ENCODE measurements around the gene ZFC3H1.
"Not testable (repeated sequence)": the region's sequence is repeated elsewhere in the genome, so short reads cannot be mapped to it uniquely, and the experiment has no call there.

Gene ZFC3H1, protein sequence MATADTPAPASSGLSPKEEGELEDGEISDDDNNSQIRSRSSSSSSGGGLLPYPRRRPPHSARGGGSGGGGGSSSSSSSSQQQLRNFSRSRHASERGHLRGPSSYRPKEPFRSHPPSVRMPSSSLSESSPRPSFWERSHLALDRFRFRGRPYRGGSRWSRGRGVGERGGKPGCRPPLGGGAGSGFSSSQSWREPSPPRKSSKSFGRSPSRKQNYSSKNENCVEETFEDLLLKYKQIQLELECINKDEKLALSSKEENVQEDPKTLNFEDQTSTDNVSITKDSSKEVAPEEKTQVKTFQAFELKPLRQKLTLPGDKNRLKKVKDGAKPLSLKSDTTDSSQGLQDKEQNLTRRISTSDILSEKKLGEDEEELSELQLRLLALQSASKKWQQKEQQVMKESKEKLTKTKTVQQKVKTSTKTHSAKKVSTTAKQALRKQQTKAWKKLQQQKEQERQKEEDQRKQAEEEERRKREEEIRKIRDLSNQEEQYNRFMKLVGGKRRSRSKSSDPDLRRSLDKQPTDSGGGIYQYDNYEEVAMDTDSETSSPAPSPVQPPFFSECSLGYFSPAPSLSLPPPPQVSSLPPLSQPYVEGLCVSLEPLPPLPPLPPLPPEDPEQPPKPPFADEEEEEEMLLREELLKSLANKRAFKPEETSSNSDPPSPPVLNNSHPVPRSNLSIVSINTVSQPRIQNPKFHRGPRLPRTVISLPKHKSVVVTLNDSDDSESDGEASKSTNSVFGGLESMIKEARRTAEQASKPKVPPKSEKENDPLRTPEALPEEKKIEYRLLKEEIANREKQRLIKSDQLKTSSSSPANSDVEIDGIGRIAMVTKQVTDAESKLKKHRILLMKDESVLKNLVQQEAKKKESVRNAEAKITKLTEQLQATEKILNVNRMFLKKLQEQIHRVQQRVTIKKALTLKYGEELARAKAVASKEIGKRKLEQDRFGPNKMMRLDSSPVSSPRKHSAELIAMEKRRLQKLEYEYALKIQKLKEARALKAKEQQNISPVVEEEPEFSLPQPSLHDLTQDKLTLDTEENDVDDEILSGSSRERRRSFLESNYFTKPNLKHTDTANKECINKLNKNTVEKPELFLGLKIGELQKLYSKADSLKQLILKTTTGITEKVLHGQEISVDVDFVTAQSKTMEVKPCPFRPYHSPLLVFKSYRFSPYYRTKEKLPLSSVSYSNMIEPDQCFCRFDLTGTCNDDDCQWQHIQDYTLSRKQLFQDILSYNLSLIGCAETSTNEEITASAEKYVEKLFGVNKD (N-terminal part only)

GRCh38 chr12:71663561-71664410, at the start of gene ZFC3H1, which contains the start of gene THAP2:
TSS of gene ZFC3H1 (minus strand) at chr12:71663848. CDS start at chr12:71663610, 238 bp downstream.
TSS of gene THAP2 (plus strand) at chr12:71664301. CDS start at chr12:71664510, 209 bp downstream.
- peak; percentile 78 for DNase-seq (ENCODE audit: low read depth)

DNA sequence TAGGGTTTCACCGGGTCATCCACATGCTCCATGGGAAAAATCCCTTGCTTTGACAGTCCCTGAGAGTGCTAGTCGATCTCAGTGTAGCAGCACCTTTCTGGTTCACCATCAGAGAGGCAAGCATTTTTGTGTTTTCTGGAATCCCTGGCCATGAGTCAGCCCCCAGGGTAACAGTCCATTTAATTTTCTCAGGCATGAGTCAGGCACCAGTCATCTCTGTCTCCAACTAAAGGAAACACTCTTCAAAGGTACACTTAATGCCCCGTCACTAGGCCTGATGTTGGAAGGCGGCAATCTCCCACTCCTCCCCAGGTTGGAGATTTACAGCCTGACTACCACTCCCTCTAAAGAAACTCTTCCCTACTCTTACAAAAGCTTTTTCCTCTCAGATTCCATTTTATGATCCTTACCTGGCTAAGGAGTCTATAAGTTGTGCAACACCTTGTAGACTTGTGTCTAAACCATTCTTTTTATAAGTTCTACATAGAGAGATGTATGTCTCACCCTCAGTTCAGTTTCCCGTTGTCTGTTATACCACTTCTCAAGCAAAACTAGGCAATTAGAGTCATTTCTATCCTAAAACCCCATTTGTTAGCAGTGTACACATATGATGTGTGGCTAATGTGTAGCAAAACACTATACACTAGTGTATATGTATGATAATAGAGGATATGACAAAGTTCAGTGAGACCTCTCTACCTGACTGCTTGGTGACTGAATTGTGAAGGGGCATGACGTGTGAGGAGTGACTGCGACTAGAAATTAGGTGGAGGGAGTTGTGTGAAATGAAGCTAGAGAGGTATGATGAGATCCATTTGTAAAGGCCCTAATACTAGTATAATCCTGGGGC, 46.9 kb upstream of the ZFC3H1 start:
- DNase-seq (ENCODE audit: low read depth): no peak

DNA sequence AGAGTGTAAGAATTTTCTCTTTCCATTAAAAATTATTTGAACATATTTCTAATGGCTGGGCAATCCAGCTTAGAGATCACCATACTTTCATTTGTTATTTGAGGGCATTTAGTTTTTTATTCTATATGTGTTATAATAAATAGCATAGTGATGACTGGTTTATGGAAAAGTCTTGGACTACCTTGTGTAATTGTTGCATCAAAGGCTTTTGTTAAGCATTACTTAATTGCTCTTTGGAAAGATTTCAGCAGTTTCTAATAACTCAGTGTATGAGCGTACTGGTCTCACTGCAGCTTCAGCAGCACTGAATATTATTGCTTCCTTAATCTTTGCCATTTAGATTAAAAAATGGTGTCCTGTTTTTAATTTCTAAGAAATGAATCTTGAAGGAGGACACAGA, 45.0 kb upstream of the ZFC3H1 start:
- no peak for DNase-seq (ENCODE audit: low read depth)

- DNase-seq (ENCODE audit: low read depth): no peak
Observed at GRCh38 chr12:71704920-71705319, 41.3 kb upstream of the ZFC3H1 start.

DNA sequence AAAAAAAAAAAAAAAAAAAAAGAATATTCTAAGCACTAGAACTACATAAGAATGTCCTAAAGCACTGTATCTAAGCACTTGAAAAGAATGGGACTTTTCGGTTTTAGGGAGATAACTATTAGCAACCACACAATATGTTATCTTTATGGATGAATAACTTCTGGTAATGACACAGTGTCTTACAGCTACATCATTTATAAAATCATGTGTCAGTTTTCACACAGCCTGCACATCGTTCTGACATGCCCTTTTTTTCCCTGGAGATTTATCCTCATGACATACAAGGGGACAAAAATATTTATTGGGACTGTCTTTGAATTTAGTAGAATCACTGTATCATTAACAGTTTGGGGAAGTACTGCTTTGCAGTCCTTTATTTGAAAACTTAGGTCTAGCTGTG, 39.6 kb upstream of the ZFC3H1 start:
- DNase-seq (ENCODE audit: low read depth): no peak

DNA sequence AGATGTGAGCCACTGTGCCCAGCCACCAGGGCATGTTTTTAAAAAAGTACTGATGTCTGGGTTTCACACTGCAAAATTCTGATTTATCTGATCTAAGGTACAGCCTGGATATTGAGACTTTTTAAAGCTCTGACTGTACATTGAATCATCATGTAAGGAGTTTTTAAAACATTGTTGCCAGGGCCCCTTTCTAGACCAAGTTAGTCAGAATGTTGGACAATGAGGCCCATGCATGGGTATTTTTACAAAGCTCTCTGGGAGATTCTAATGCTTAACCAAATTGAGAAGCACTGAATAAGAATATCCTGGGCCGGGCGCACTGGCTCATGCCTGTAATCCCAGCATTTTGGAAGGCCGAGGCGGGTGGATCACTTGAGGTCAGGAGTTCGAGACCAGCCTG, 38.9 kb upstream of the ZFC3H1 start:
- no peak for DNase-seq (ENCODE audit: low read depth)

GRCh38 chr12:71702181-71702580, 38.5 kb upstream of the ZFC3H1 start:
- DNase-seq (ENCODE audit: low read depth): not testable (repeated sequence)

DNA sequence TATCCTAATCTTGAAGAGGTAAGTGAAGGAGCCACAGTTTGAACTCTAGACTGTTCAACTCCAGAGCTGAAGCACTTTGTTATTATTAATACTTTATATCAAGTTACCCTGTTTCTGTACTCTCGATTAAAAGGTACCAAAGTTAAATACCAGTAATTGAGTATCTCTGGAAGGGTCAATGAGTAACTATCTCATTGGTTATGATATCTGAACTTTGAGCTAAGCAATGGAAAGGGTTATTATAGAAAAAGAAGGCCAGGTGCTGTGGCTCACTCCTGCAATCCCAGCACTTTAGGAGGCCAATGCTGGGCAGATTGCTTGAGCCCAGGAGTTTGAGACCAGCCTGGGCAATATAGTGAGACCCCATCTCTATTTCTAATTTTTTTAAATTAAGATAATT, 32.1 kb upstream of the ZFC3H1 start:
- no peak for DNase-seq (ENCODE audit: low read depth)

DNA sequence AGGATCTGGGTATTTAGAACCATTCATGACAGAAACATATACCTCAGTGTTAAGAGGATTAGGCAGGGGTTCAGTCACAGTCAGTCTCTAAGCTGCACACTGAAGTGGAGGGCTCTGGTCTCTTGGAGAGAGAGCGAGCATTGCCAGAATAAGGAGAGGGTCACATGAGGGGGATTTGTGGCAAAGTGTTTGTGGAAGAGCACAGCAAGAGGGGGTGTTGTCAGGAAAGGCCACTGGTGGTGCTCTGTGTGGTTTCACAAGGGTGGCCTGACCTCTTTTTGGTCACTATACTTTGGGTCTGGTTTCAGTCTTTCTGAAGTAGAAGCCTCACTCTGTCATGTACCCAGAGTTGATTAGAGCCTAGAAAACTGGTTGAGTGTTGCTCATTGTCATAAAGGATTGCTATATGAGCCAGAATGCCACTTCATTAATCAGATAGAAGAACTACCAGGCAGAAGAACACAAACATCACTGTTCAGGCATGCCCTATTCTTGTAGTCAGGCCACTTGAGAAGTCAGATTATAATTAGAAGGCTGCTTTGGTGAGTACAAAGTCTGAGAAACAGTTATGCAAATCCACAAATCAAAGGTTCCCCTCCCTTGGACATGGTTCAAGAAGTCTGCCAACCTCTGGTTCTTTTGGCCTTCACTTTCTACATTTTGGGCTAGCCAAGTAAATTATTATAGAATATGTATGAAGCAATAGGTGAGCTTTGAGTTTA, 30.6 kb upstream of the ZFC3H1 start:
- no peak for DNase-seq (ENCODE audit: low read depth)

- not testable (repeated sequence) for DNase-seq (ENCODE audit: low read depth)
Observed at GRCh38 chr12:71693651-71694050, 30.0 kb upstream of the ZFC3H1 start.

DNA sequence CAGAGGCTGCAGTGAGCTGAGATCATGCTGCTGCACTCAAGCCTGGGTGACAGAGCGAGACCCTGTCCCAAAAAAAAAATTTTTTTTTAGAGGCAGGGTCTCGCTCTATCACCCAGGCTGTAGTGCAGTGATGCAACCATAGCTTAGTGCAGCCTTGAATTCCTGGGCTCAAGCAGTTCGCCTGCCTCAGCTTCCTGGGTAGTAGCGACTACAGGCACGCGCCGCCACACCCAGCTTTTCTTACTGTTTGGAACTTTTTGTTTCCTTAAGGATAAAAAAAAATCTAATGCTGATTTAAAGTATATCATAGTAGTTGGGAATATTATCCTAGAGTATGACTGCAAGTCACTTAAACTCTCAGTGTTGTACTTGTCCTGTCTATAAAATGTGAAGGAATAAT, 29.5 kb upstream of the ZFC3H1 start:
- no peak for DNase-seq (ENCODE audit: low read depth)

GRCh38 chr12:71691504-71692129, 28.0 kb upstream of the ZFC3H1 start:
- DNase-seq (ENCODE audit: low read depth): no peak

- DNase-seq (ENCODE audit: low read depth): no peak
Observed at GRCh38 chr12:71688961-71689570, 25.4 kb upstream of the ZFC3H1 start.

DNA sequence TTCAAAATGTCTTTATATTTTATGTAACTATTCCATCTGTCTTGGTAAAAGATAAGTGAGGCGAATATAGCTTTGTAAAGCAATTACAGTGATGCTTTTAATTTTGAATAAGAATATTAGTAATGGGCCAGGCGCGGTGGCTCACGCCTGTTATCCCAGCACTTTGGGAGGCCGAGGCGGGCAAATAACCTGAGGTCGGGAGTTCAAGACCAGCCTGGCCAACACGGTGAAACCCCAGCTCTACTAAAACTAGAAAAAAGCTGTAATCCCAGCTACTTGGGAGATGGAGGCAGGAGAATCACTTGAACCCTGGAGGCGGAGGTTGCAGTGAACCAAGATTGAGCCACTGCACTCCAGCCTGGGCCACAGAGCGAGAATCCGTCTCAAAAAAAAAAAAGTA, 23.5 kb upstream of the ZFC3H1 start:
- not testable (repeated sequence) for DNase-seq (ENCODE audit: low read depth)

DNA sequence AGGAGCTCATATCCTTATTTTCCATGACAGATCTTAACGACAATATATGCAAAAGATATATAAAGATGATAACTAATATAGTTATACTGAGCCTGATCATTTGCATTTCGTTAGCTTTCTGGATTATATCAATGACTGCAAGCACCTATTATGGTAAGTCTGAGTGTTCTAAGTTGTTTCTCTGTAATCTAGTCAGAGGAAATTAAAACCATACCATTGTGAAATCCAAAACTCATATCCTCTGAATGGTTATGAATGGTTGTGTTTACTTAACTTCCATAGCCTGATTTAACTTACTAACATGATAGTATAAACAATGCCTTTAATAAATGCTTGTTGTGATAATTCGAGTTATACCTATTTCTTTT, 23.0 kb upstream of the ZFC3H1 start:
- no peak for DNase-seq (ENCODE audit: low read depth)

GRCh38 chr12:71685914-71686657, 22.4 kb upstream of the ZFC3H1 start, which contains the start of gene TMEM19:
TSS of gene TMEM19 (plus strand) at chr12:71686082. CDS start at chr12:71686681, 599 bp downstream.
- peak; percentile 53 for DNase-seq (ENCODE audit: low read depth)

DNA sequence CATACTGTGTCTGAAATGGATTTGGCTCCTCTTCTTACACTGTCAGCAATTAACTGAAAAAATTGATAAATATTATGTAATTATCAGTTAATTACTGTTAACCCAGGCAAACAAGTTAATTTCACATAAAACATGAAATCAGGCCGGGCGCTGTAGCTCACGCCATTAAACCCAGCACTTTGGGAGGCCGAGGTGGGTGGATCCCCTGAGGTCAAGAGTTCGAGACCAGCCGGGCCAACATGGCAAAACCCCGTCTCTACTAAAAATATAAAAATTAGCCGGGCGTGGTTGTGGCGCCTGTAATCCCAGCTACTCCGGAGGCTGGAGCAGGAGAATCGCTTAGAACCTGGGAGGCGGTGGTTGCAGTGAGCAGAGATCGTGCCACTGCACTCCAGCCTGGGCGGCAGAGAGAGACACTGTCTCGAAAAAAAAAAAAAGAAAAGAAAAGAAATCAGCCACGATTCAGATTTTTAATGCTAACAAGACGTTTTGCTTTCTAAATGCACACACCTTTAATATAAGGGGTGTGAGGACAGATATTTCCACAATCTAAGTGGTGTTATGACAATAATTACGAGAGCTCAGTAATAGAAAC, 21.8 kb upstream of the ZFC3H1 start:
- DNase-seq (ENCODE audit: low read depth): no peak

Measured in stimulated activated CD8-positive, alpha-beta memory T cell treated with anti-CD3 and anti-CD28 coated beads, Interleukin-15, amount 100 ng/mL, for 1 hour (primary cell).